Kidney (tissue), 14 donors: ENCODE results near the gene XYLT2. TPM values are rescaled to one million over a fixed set of nuclear protein-coding genes. Genes with fewer than 3 reads are reported as not detected.

Experiments used
- DNase-seq, 5 donors: peaks; one replicate each; pipeline ENCODE4 v3.0.0-alpha.2; 2013 to 2020
- FAIRE-seq: peaks from 2 replicates; lab custom pipeline; 2012; peaks lifted over from hg19 to GRCh38; lab: Jason Lieb, UNC
- H3K27ac ChIP-seq, 2 donors: one replicate each; pipeline ENCODE4 v1.7.0; 2013; ENCODE audit warnings: low read depth in 2 of 2, low read length in 2 of 2, inconsistent platforms in 1 of 2
- H3K27me3 ChIP-seq: one replicate; pipeline ENCODE4 v1.7.1; 2013; ENCODE audit warnings: low read length, inconsistent platforms; ENCODE audit not compliant: control insufficient read depth, insufficient read depth
- H3K36me3 ChIP-seq, 3 donors: one replicate each; pipeline versions ENCODE4 v1.7.0 to v1.7.1; 2013; ENCODE audit warnings: low read length in 3 of 3, control low read depth in 1 of 3, inconsistent platforms in 1 of 3; ENCODE audit not compliant: insufficient read depth in 3 of 3, control insufficient read depth in 2 of 3
- H3K4me1 ChIP-seq, 3 donors: one replicate each; pipeline versions ENCODE4 v1.7.0 to v1.7.1; 2013; ENCODE audit warnings: low read length in 3 of 3, inconsistent platforms in 1 of 3, low read depth in 1 of 3; ENCODE audit not compliant: control insufficient read depth in 2 of 3, insufficient read depth in 2 of 3
- H3K4me3 ChIP-seq, 3 donors: one replicate each; pipeline versions ENCODE4 v1.7.0 to v1.8.1; 2013; ENCODE audit warnings: low read length in 3 of 3, control low read depth in 1 of 3, inconsistent platforms in 1 of 3
- H3K9ac ChIP-seq, 3 donors: one replicate each; pipeline versions ENCODE4 v1.7.0 to v1.7.1; 2013; ENCODE audit warnings: low read length in 3 of 3, control low read depth in 1 of 3, inconsistent platforms in 1 of 3
- H3K9me3 ChIP-seq, 3 donors: one replicate each; pipeline versions ENCODE4 v1.7.0 to v1.7.1; 2013; ENCODE audit warnings: low read length in 3 of 3, control low read depth in 1 of 3, inconsistent platforms in 1 of 3; ENCODE audit not compliant: control insufficient read depth in 2 of 3, insufficient read depth in 1 of 3
- intact Hi-C: fragments of 100-400 bp; cut with DNase I; formaldehyde crosslinking; loops from one replicate; pipeline ENCODE4 v1.11.1; 2022
- polyA plus RNA-seq: library from polyadenylated mRNA; stranded (reverse); fragments of 350-450 nt; fragmentation: Illumina TruSeq; extraction: RNeasy Lipid Tissue Mini Kit (QIAGEN cat#74804); gene quantifications from one replicate; pipeline ENCODE4 v1.2.3, GENCODE V29; 2014; ENCODE audit warnings: low read depth, low replicate concordance; ENCODE audit not compliant: insufficient read depth
- total RNA-seq: library from RNA; stranded (reverse); fragmentation: NEBNext Ultra II Directional; extraction: Animal tissue kit (Norgen Biotek cat#: 25700); gene quantifications from one replicate; pipeline ENCODE4 v1.2.1, GENCODE V29; 2021
- TF ChIP-seq, protein P1 (sequence below): IDR thresholded peaks from 3 replicates; pipeline ENCODE4 v1.5.1; 2012; ENCODE audit warnings: mild to moderate bottlenecking, moderate library complexity, borderline replicate concordance; ENCODE audit not compliant: insufficient read depth; ENCODE audit errors: extremely low read depth
- donor health status: control.
- donor health status: control.
- donor health status: control.
- donor health status: control.
- donor health status: control.
- donor health status: DM: yes; HTN: yes; CAD: no.
- donor health status: Normal renal cell carcinoma (clear cell type).

Gene XYLT2
- total and polyA plus RNA-seq, 2 donors from 2014 or later, result 21.2 to 30.0 TPM

- Histone ChIP-seq H3K36me3 (no peaks in the 10 kb centered on the region), H3K27ac (no peak overlapping the region), H3K9me3 (no peaks in the 10 kb centered on the region), H3K9ac (peak overlapping the region in 2 of 3 donors; percentile 26 to 85), H3K4me1 (peaks cover 0 to 11% (median 9%) of the 10 kb centered on the region in 3 donors), H3K4me3 (peak overlapping the region; percentile 59 to 75 (median 69)), H3K27me3 (no peaks in the 10 kb centered on the region)
- peak; percentile 21 to 78 (median 55) for DNase-seq
- intact Hi-C loops, result no loop called here
- no peak for FAIRE-seq
- TF ChIP-seq, protein P1, sequence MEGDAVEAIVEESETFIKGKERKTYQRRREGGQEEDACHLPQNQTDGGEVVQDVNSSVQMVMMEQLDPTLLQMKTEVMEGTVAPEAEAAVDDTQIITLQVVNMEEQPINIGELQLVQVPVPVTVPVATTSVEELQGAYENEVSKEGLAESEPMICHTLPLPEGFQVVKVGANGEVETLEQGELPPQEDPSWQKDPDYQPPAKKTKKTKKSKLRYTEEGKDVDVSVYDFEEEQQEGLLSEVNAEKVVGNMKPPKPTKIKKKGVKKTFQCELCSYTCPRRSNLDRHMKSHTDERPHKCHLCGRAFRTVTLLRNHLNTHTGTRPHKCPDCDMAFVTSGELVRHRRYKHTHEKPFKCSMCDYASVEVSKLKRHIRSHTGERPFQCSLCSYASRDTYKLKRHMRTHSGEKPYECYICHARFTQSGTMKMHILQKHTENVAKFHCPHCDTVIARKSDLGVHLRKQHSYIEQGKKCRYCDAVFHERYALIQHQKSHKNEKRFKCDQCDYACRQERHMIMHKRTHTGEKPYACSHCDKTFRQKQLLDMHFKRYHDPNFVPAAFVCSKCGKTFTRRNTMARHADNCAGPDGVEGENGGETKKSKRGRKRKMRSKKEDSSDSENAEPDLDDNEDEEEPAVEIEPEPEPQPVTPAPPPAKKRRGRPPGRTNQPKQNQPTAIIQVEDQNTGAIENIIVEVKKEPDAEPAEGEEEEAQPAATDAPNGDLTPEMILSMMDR, result no peak
These were observed 1.4 kb downstream of the XYLT2 start for GRCh38 chr17:50347117-50347893.

DNA sequence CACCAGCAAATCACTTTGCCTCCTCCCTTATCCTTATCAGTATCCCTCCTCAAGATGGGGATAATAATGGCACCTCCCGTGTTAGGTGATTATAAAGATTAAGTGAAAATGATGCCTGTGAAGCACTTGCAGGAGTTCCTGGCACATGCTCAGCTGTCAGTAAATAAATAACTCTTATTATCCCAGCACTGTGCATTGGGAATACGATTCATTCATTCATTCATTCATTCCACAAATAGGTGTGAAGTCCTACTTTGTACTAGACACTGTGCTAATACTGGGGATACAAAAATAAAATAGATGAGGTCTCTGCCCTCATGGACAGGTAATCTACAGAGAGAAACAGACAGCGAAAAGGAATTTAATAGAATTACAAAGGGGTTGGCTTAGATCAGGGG is 2.0 kb downstream of the XYLT2 start:
- FAIRE-seq, result no peak
- no peak overlapping the region for H3K9ac ChIP-seq

DNA sequence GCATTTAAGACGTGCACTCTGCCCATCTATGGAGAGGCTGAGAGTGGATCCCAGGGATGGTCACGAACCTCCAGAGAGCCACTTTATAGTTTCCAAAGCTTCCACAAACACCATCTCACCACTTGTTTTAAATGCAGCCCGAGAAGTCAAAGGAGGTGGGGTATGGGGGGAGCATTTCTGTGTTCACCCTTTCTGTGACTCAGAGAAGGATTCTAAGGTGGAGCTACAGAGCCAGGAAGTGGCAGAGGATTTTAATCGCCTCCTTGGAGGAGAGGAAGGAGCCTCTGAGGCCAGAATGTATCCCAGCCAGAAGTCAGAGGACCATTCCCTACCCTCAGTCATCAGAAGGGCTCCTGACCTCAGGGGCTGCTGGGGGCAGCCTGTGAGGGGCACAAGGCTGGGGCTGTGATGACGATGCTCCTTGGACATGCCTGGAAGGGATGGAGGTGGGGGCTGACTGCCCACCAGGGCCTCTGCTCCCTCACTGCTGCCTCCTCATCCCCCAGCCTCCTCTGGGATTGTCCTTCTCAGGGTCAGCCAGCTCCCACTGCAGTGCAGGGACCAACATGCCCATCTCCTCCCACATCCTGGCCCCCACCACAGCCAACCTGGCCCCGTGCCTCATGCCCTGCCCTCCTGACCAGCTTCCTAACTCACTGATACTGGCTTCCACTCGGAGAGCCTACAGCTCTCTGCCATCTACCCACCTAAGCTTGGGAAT is 2.8 kb downstream of the XYLT2 start:
- H3K9me3 ChIP-seq, result no peaks in the 10 kb centered on the region
- H3K9ac ChIP-seq, result no peak overlapping the region
- H3K27ac ChIP-seq, result no peak overlapping the region
- FAIRE-seq (no peak), DNase-seq (peak in 2 of 5 donors; percentile 33 to 60)
- H3K4me3 ChIP-seq, result no peak overlapping the region
- H3K36me3 ChIP-seq, result no peaks in the 10 kb centered on the region
- peaks cover 0 to 11% (median 9%) of the 10 kb centered on the region in 3 donors for H3K4me1 ChIP-seq
- intact Hi-C loops, result no loop called here
- TF ChIP-seq, protein P1, result no peak
- no peaks in the 10 kb centered on the region for H3K27me3 ChIP-seq

More for the DNA sequence above, 2.0 kb downstream of the XYLT2 start:
- TF ChIP-seq, protein P1, result no peak
- Histone ChIP-seq H3K9me3 (no peaks in the 10 kb centered on the region), H3K36me3 (no peaks in the 10 kb centered on the region), H3K27me3 (no peaks in the 10 kb centered on the region), H3K27ac (no peak overlapping the region), H3K4me3 (peak overlapping the region in 1 of 3 donors; percentile 69), H3K4me1 (peaks cover 0 to 11% (median 9%) of the 10 kb centered on the region in 3 donors)
- DNase-seq, result no peak
- intact Hi-C loops, result no loop called here
